ENCODE data around the gene ABLIM3. TPM values are rescaled to one million over a fixed set of nuclear protein-coding genes. Genes with fewer than 3 reads are reported as not detected.

Gene ABLIM3
- total RNA-seq, 1 donor from 2014 or later: not detected

DNA sequence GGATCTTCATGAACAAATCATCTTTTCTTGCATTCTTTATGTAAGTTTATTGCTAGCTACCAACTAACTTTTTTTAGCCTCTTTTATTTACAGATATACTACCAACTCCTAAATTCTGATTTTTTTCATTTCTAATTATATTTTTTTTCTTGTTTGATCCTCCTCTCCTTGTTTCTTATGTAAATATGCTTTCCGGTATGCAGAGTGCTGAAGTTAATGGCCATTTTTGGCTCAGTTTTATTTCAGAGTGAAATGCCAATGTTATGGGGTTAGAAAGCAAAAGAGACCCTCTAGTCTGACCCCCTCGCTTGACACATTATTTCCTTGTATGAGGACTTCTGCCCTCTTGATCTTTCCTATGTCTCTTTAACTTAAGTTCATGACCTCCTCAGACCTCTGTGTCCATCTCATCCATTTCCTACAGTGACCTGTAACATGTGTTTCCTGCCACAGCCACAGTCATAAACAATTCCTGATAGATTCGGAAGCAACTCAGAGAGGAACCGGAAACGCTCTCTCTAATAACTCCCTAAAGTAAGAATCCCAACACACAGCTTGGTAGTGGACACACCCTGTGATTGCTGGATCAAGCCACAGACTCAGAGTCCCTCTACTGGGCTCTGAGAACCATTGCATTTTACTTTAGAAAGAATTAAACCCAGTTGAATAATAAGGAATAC is 87.5 kb downstream of the ABLIM3 start:
- H3K36me3 ChIP-seq: no peaks in the 10 kb centered on the region
- no peak overlapping the region for H3K4me3 ChIP-seq
- H3K4me3 Mint-ChIP-seq: no peak overlapping the region
- no peak overlapping the region for H3K9ac ChIP-seq
- H3K9me3 Mint-ChIP-seq: no peaks in the 10 kb centered on the region
- H4K20me1 ChIP-seq (ENCODE audit: low read depth): no peaks in the 10 kb centered on the region
- H3K27ac Mint-ChIP-seq: no peak overlapping the region
- H3K4me1 ChIP-seq: no peaks in the 10 kb centered on the region
- H3K27me3 ChIP-seq: peaks cover 3% of the 10 kb centered on the region
- TF ChIP-seq, protein P1, sequence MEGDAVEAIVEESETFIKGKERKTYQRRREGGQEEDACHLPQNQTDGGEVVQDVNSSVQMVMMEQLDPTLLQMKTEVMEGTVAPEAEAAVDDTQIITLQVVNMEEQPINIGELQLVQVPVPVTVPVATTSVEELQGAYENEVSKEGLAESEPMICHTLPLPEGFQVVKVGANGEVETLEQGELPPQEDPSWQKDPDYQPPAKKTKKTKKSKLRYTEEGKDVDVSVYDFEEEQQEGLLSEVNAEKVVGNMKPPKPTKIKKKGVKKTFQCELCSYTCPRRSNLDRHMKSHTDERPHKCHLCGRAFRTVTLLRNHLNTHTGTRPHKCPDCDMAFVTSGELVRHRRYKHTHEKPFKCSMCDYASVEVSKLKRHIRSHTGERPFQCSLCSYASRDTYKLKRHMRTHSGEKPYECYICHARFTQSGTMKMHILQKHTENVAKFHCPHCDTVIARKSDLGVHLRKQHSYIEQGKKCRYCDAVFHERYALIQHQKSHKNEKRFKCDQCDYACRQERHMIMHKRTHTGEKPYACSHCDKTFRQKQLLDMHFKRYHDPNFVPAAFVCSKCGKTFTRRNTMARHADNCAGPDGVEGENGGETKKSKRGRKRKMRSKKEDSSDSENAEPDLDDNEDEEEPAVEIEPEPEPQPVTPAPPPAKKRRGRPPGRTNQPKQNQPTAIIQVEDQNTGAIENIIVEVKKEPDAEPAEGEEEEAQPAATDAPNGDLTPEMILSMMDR (IDR thresholded peaks at IDR 0.05): peak; percentile 71
- TF ChIP-seq EZH2 (IDR thresholded peaks at IDR 0.05) (no peak), EZH2phosphoT487 (IDR thresholded peaks at IDR 0.05) (no peak)
- no peak overlapping the region for H3K4me2 ChIP-seq
- no peaks in the 10 kb centered on the region for H3F3A ChIP-seq (ENCODE audit: low read depth)
- H3K27ac ChIP-seq: no peak overlapping the region
- H3K36me3 Mint-ChIP-seq: no peaks in the 10 kb centered on the region
- H2AFZ ChIP-seq (replicated peaks): no peak overlapping the region
- H3K9me3 ChIP-seq (ENCODE audit: low read depth): no peaks in the 10 kb centered on the region
- no peaks in the 10 kb centered on the region for H3K79me2 ChIP-seq (ENCODE audit: low read depth)
- H3K27me3 Mint-ChIP-seq (ENCODE audit: insufficient read depth, low read depth): peaks cover 3% of the 10 kb centered on the region
- peak; percentile 62 for DNase-seq (ENCODE audit: low spot score)
- no peaks in the 10 kb centered on the region for H3K4me1 Mint-ChIP-seq

GRCh38 chr5:149229298-149229937 is 88.1 kb downstream of the ABLIM3 start:
- Histone ChIP-seq H3K79me2 (ENCODE audit: low read depth) (no peaks in the 10 kb centered on the region), H3K4me3 (no peak overlapping the region), H3K4me2 (no peak overlapping the region), H3K9me3 (ENCODE audit: low read depth) (no peaks in the 10 kb centered on the region), H2AFZ (replicated peaks) (no peak overlapping the region), H4K20me1 (ENCODE audit: low read depth) (no peaks in the 10 kb centered on the region), H3K27ac (no peak overlapping the region), H3K36me3 (no peaks in the 10 kb centered on the region), H3K4me1 (no peaks in the 10 kb centered on the region), H3K27me3 (peaks cover 3% of the 10 kb centered on the region), H3F3A (ENCODE audit: low read depth) (no peaks in the 10 kb centered on the region), H3K9ac (no peak overlapping the region)
- Mint-ChIP-seq H3K27ac (no peak overlapping the region), H3K9me3 (no peaks in the 10 kb centered on the region), H3K4me3 (no peak overlapping the region), H3K36me3 (no peaks in the 10 kb centered on the region), H3K27me3 (ENCODE audit: insufficient read depth, low read depth) (peaks cover 3% of the 10 kb centered on the region), H3K4me1 (no peaks in the 10 kb centered on the region)
- DNase-seq (ENCODE audit: low spot score): no peak
- TF ChIP-seq, protein P1 (IDR thresholded peaks at IDR 0.05): no peak
- TF ChIP-seq EZH2phosphoT487 (IDR thresholded peaks at IDR 0.05) (no peak), EZH2 (IDR thresholded peaks at IDR 0.05) (no peak)

GRCh38 chr5:149235841-149236240 is 94.5 kb downstream of the ABLIM3 start:
- TF ChIP-seq, protein P1 (IDR thresholded peaks at IDR 0.05): no peak
- TF ChIP-seq EZH2 (IDR thresholded peaks at IDR 0.05) (no peak), EZH2phosphoT487 (IDR thresholded peaks at IDR 0.05) (no peak)
- Histone ChIP-seq H3K79me2 (ENCODE audit: low read depth) (no peaks in the 10 kb centered on the region), H4K20me1 (ENCODE audit: low read depth) (no peaks in the 10 kb centered on the region), H3K9ac (no peak overlapping the region), H3K4me2 (no peak overlapping the region), H3K36me3 (no peaks in the 10 kb centered on the region), H2AFZ (replicated peaks) (no peak overlapping the region), H3K27me3 (peaks cover 23% of the 10 kb centered on the region), H3F3A (ENCODE audit: low read depth) (no peaks in the 10 kb centered on the region), H3K27ac (no peak overlapping the region), H3K4me3 (no peak overlapping the region), H3K4me1 (no peaks in the 10 kb centered on the region), H3K9me3 (ENCODE audit: low read depth) (no peaks in the 10 kb centered on the region)
- Mint-ChIP-seq H3K36me3 (no peaks in the 10 kb centered on the region), H3K9me3 (no peaks in the 10 kb centered on the region), H3K27me3 (ENCODE audit: insufficient read depth, low read depth) (peaks cover 7% of the 10 kb centered on the region), H3K4me3 (no peak overlapping the region), H3K27ac (no peak overlapping the region), H3K4me1 (no peaks in the 10 kb centered on the region)
- no peak for DNase-seq (ENCODE audit: low spot score)
